GM12874 (cell line): ENCODE measurements around the gene RICTOR.

ENCODE experiments used
- CTCF ChIP-seq: IDR thresholded peaks from 2 replicates; pipeline ENCODE4 v1.5.1; 2011; ENCODE audit warnings: low read depth, mild to moderate bottlenecking, control low read depth, low read length, moderate library complexity; ENCODE audit not compliant: insufficient read depth

The RICTOR gene

GRCh38 chr5:39023121-39023520 lies 51.1 kb downstream of the RICTOR start:
- TF ChIP-seq CTCF: no peak

- no peak for TF ChIP-seq CTCF
Observed at GRCh38 chr5:39022151-39022550, 52.0 kb downstream of the RICTOR start.

- no peak for TF ChIP-seq CTCF
Observed at GRCh38 chr5:39021413-39021812, 52.8 kb downstream of the RICTOR start.

- TF ChIP-seq CTCF: no peak
Observed at GRCh38 chr5:39020458-39020857, 53.7 kb downstream of the RICTOR start.

GRCh38 chr5:39019254-39019653 lies 54.9 kb downstream of the RICTOR start:
- no peak for TF ChIP-seq CTCF

- no peak for TF ChIP-seq CTCF
Observed at GRCh38 chr5:39017504-39017903, 56.7 kb downstream of the RICTOR start.

GRCh38 chr5:39016587-39017275 lies 57.5 kb downstream of the RICTOR start:
- no peak for TF ChIP-seq CTCF
